Subcutaneous abdominal adipose tissue (tissue), 5 donors: ENCODE data around the gene THTPA.
"Not testable (repeated sequence)": the region's sequence is repeated elsewhere in the genome, so short reads cannot be mapped to it uniquely, and the experiment has no call there.

Experiments
- H3K27ac ChIP-seq: one replicate; pipeline ENCODE4 v1.7.0; 2013; ENCODE audit warnings: low read depth, mild to moderate bottlenecking, inconsistent platforms, low read length, moderate library complexity
- H3K27me3 ChIP-seq, 5 donors: one replicate each; pipeline ENCODE4 v1.7.0; 2013; ENCODE audit warnings: low read length in 5 of 5, inconsistent platforms in 1 of 5; ENCODE audit not compliant: control insufficient read depth in 5 of 5, insufficient read depth in 4 of 5
- H3K36me3 ChIP-seq, 5 donors: one replicate each; pipeline ENCODE4 v1.7.0; 2013; ENCODE audit warnings: low read length in 5 of 5; ENCODE audit not compliant: control insufficient read depth in 5 of 5, insufficient read depth in 5 of 5
- H3K4me1 ChIP-seq, 5 donors: one replicate each; pipeline ENCODE4 v1.7.0; 2013; ENCODE audit warnings: low read length in 5 of 5, mild to moderate bottlenecking in 3 of 5, moderate library complexity in 1 of 5; ENCODE audit not compliant: control insufficient read depth in 5 of 5, insufficient read depth in 5 of 5
- H3K4me3 ChIP-seq, 5 donors: one replicate each; pipeline ENCODE4 v1.7.0; 2013; ENCODE audit warnings: low read length in 5 of 5, low read depth in 1 of 5
- H3K9ac ChIP-seq, 5 donors: one replicate each; pipeline ENCODE4 v1.7.0; 2013; ENCODE audit warnings: low read length in 5 of 5, mild to moderate bottlenecking in 4 of 5, moderate library complexity in 3 of 5
- H3K9me3 ChIP-seq, 5 donors: one replicate each; pipeline ENCODE4 v1.7.0; 2013; ENCODE audit warnings: low read length in 5 of 5; ENCODE audit not compliant: control insufficient read depth in 5 of 5
- donor health status: healthy.
- donor health status: healthy.
- donor health status: healthy.
- donor health status: healthy.
- donor health status: healthy.

The THTPA gene

DNA sequence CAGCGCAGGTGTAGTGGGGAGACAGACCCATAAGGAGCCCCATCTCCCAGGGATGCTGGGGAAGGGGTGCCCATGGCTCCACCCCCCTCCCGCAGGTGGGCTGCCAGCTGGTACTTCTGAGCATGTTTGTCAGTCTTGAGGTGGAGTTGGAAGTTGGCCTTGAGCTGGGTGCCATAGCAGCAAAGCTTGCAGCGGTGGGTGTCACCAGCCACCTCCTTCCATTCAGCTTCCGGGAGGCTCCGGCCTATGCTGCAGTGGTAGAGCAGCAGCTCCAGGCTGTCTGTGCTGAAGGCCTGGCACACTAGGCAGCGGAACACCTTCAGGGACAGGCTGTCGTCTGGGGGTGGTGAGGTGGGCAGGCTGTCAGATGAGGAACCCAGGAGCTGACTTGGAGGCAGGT is 23.4 kb upstream of the THTPA start:
- no peaks in the 10 kb centered on the region for H3K9me3 ChIP-seq
- peaks cover 0 to 9% (median 3%) of the 10 kb centered on the region in 5 donors for H3K4me1 ChIP-seq
- no peak overlapping the region for H3K9ac ChIP-seq
- H3K27me3 ChIP-seq, result no peaks in the 10 kb centered on the region
- H3K27ac ChIP-seq, result no peak overlapping the region
- H3K36me3 ChIP-seq, result peaks cover 0 to 38% (median 2%) of the 10 kb centered on the region in 5 donors
- no peak overlapping the region for H3K4me3 ChIP-seq

- Histone ChIP-seq H3K4me3 (no peak overlapping the region), H3K9ac (no peak overlapping the region), H3K27ac (no peak overlapping the region), H3K9me3 (no peaks in the 10 kb centered on the region), H3K27me3 (no peaks in the 10 kb centered on the region), H3K4me1 (peaks cover 0 to 13% (median 6%) of the 10 kb centered on the region in 5 donors), H3K36me3 (peaks cover 0 to 32% (median 2%) of the 10 kb centered on the region in 5 donors)
Measured at GRCh38 chr14:23533652-23534435, 22.2 kb upstream of the THTPA start.

GRCh38 chr14:23535943-23536342 is 20.1 kb upstream of the THTPA start:
- H3K27me3 ChIP-seq, result no peaks in the 10 kb centered on the region
- no peak overlapping the region for H3K27ac ChIP-seq
- H3K36me3 ChIP-seq, result peaks cover 0 to 29% (median 2%) of the 10 kb centered on the region in 5 donors
- peaks cover 0 to 15% (median 11%) of the 10 kb centered on the region in 5 donors for H3K4me1 ChIP-seq
- H3K4me3 ChIP-seq, result no peak overlapping the region
- H3K9me3 ChIP-seq, result no peaks in the 10 kb centered on the region
- no peak overlapping the region for H3K9ac ChIP-seq

GRCh38 chr14:23536494-23536893 is 19.6 kb upstream of the THTPA start:
- H3K27ac ChIP-seq, result no peak overlapping the region
- H3K36me3 ChIP-seq, result peaks cover 0 to 29% (median 2%) of the 10 kb centered on the region in 5 donors
- H3K4me1 ChIP-seq, result peaks cover 0 to 12% (median 11%) of the 10 kb centered on the region in 5 donors
- H3K9ac ChIP-seq, result no peak overlapping the region
- H3K9me3 ChIP-seq, result no peaks in the 10 kb centered on the region
- H3K4me3 ChIP-seq, result no peak overlapping the region
- H3K27me3 ChIP-seq, result no peaks in the 10 kb centered on the region

- Histone ChIP-seq H3K4me1 (peaks cover 0 to 12% (median 11%) of the 10 kb centered on the region in 5 donors), H3K36me3 (peaks cover 0 to 29% (median 2%) of the 10 kb centered on the region in 5 donors)
- not testable (repeated sequence) for H3K27me3 ChIP-seq, H3K9ac ChIP-seq, H3K4me3 ChIP-seq, H3K9me3 ChIP-seq, H3K27ac ChIP-seq
Measured at GRCh38 chr14:23536906-23537305, 19.2 kb upstream of the THTPA start.

GRCh38 chr14:23537351-23538049 is 18.6 kb upstream of the THTPA start:
- Histone ChIP-seq H3K36me3 (peaks cover 0 to 25% (median 2%) of the 10 kb centered on the region in 5 donors), H3K4me1 (peaks cover 0 to 12% (median 11%) of the 10 kb centered on the region in 5 donors), H3K9me3 (no peaks in the 10 kb centered on the region), H3K9ac (no peak overlapping the region), H3K27ac (no peak overlapping the region), H3K27me3 (no peaks in the 10 kb centered on the region), H3K4me3 (no peak overlapping the region)

DNA sequence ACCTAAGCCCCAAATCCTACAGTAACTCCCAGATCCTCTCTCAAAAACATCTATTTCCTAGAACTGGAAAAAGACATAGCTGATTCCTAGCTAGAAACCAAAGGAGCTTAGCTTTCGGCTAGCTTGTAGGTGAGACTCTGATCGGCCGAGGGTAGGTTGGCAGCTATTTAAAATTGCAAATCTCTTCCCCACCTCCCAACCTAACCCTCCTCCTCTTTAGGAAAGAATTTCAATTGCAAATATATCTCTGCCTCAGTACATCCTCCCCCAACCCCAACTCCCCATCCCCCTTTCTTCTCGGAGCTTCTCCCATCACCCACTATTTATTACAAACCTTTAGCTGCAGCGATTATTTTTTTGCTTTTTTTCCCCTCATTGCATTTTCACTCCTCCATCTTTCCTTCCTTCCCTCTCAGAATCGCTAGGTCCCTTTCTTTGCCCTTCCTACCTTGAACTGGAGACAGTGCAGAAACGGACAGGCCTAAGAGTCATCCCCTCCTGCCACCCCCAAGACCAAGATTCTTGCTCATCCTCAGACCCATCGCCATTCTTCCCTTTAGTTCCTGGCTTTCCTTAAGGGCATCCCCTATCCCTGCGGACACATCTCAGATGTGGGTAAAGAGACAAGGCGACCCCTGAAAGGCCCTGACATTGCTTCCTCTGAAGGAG is 17.9 kb upstream of the THTPA start:
- H3K4me3 ChIP-seq, result no peak overlapping the region
- peaks cover 0 to 12% (median 11%) of the 10 kb centered on the region in 5 donors for H3K4me1 ChIP-seq
- peaks cover 0 to 19% (median 2%) of the 10 kb centered on the region in 5 donors for H3K36me3 ChIP-seq
- no peaks in the 10 kb centered on the region for H3K9me3 ChIP-seq
- no peaks in the 10 kb centered on the region for H3K27me3 ChIP-seq
- no peak overlapping the region for H3K9ac ChIP-seq
- no peak overlapping the region for H3K27ac ChIP-seq

DNA sequence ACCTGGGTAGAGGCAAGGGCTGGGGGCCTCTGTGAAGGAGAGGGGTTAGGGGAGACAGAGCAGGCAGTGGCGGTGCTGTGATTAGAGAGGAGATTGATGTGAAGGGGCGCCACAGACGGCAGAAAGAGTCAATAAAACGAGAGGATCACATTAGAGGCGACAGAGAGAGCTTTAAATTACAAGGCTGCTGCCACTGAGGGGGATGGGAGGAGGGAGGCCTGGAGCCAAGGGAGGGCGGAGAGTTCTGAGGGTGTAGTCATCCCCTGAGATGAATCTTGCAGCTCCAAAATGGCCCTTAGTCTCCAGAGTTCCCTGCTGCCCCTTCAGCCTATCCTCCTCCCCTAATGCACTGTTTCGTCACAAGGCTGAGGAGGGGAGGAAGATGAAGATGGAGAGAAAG is 17.3 kb upstream of the THTPA start:
- Histone ChIP-seq H3K27ac (no peak overlapping the region), H3K9me3 (no peaks in the 10 kb centered on the region), H3K4me3 (no peak overlapping the region), H3K27me3 (no peaks in the 10 kb centered on the region), H3K9ac (no peak overlapping the region), H3K4me1 (peaks cover 0 to 12% (median 11%) of the 10 kb centered on the region in 5 donors), H3K36me3 (peaks cover 0 to 14% (median 2%) of the 10 kb centered on the region in 5 donors)

DNA sequence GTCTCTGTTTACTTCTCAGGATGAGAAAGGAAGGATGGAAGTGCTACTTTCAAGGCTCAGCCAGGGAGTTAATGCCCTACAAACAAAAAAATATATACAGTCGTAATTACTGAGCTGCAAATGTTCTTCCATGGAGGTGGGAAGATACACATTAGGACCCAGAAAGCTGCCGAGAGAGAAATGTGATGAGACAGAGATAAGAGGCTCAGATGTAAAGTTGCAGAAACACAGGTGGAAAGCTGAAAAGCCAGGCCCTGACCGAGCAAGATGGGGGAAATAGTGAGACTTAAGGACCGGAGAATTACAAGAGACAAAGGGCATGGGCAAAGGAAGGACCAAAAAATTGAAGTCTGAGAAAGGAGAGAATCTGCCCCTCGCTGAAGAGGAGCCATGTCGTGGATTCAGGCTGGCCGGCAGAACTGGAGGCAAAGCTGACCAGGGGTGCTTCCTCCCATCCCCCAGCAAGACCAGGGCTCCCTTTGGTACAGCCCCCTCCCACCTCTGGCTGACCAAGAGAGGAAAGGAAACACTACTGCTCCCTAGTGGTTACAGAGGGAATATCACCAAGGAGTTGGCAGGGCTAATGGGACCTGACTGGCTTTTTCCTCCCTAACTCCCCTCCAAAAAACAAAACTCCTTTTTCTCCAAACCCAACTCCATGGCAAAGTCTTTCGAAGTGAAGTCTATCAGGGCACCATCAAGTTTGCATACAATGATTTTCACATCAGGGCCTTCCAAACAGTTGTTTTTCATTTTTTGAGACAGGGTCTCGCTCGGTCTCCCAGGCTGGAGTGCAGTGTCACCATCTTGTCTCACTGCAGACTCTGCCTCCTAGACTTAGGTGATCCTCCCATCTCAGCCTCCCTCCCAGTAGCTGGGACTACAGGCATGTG is 16.6 kb upstream of the THTPA start:
- Histone ChIP-seq H3K36me3 (peaks cover 0 to 8% (median 2%) of the 10 kb centered on the region in 5 donors), H3K4me1 (peaks cover 0 to 15% (median 12%) of the 10 kb centered on the region in 5 donors), H3K4me3 (no peak overlapping the region), H3K27ac (no peak overlapping the region), H3K27me3 (no peaks in the 10 kb centered on the region), H3K9ac (no peak overlapping the region), H3K9me3 (no peaks in the 10 kb centered on the region)
